GM21529 (cell line): ENCODE measurements around the gene APOBEC3G.

ENCODE experiments used
- ATAC-seq: cut with Tn5 transposase; IDR thresholded peaks from one replicate; pipeline ENCODE4 v1.9.1; 2021; ENCODE audit not compliant: unreplicated experiment

APOBEC3G gene

GRCh38 chr22:39120983-39121382, 43.9 kb downstream of the APOBEC3G start:
- ATAC-seq = no peak

GRCh38 chr22:39122772-39123470, 45.8 kb downstream of the APOBEC3G start:
- no peak for ATAC-seq

GRCh38 chr22:39123751-39124581, 46.9 kb downstream of the APOBEC3G start:
- no peak for ATAC-seq

GRCh38 chr22:39125622-39126021, 48.5 kb downstream of the APOBEC3G start:
- no peak for ATAC-seq

GRCh38 chr22:39128508-39128907, 51.4 kb downstream of the APOBEC3G start:
- no peak for ATAC-seq

GRCh38 chr22:39129081-39129480, 52.0 kb downstream of the APOBEC3G start:
- no peak for ATAC-seq

- no peak for ATAC-seq
These were observed 52.7 kb downstream of the APOBEC3G start for GRCh38 chr22:39129746-39130145.

GRCh38 chr22:39130152-39130704, 53.2 kb downstream of the APOBEC3G start:
- no peak for ATAC-seq

- ATAC-seq = no peak
These were observed 54.1 kb downstream of the APOBEC3G start for GRCh38 chr22:39130892-39131855.

- ATAC-seq = no peak
These were observed 55.2 kb downstream of the APOBEC3G start for GRCh38 chr22:39132281-39132680.

GRCh38 chr22:39132871-39133524, 55.9 kb downstream of the APOBEC3G start:
- ATAC-seq = no peak

- ATAC-seq = no peak
These were observed 56.8 kb downstream of the APOBEC3G start for GRCh38 chr22:39133871-39134270.

- ATAC-seq = no peak
These were observed 57.5 kb downstream of the APOBEC3G start for GRCh38 chr22:39134366-39135091.

GRCh38 chr22:39135092-39135896, 58.2 kb downstream of the APOBEC3G start:
- ATAC-seq = no peak

- no peak for ATAC-seq
These were observed 59.2 kb downstream of the APOBEC3G start for GRCh38 chr22:39136317-39136716.
